ES-I3 (cell line): ENCODE measurements around the gene TMEM100.
"Not testable (repeated sequence)": the region's sequence is repeated elsewhere in the genome, so short reads cannot be mapped to it uniquely, and the experiment has no call there.

Source experiments
- H3K36me3 ChIP-seq: 2 replicates; pipeline ENCODE4 v1.6.1; 2013; ENCODE audit warnings: mild to moderate bottlenecking, low read length, control low read depth, moderate library complexity; ENCODE audit not compliant: insufficient read depth
- H3K4me1 ChIP-seq: 2 replicates; pipeline ENCODE4 v1.6.1; 2013; ENCODE audit warnings: mild to moderate bottlenecking, control low read depth, low read length; ENCODE audit not compliant: insufficient read depth
- H3K9ac ChIP-seq: 2 replicates; pipeline ENCODE4 v1.6.1; 2013; ENCODE audit warnings: low read depth, mild to moderate bottlenecking, low read length, moderate library complexity
- H3K9me3 ChIP-seq: 2 replicates; pipeline ENCODE4 v1.6.1; 2013; ENCODE audit warnings: mild to moderate bottlenecking, low read length, moderate library complexity; ENCODE audit not compliant: control insufficient read depth, insufficient read depth

The TMEM100 gene

GRCh38 chr17:55672585-55673501 is 49.8 kb downstream of the TMEM100 start:
- Histone ChIP-seq H3K36me3 (no peaks in the 10 kb centered on the region; the same call in 1 of the 2 replicates), H3K9ac (no peak overlapping the region), H3K9me3 (no peaks in the 10 kb centered on the region; the same call in 1 of the 2 replicates), H3K4me1 (0 out of 2 replicates have a peak, but pooled peaks cover 8% of the 10 kb centered on the region)

- not testable (repeated sequence) for H3K36me3 ChIP-seq, H3K4me1 ChIP-seq, H3K9me3 ChIP-seq
Measured at GRCh38 chr17:55672010-55672409, 50.7 kb downstream of the TMEM100 start.

More at GRCh38 chr17:55672010-55672409, 50.7 kb downstream of the TMEM100 start:
- not testable (repeated sequence) for H3K9ac ChIP-seq
